ENCODE data around the gene ABITRAM. TPM values are rescaled to one million over a fixed set of nuclear protein-coding genes. Genes with fewer than 3 reads are reported as not detected.
"Not testable (repeated sequence)": the region's sequence is repeated elsewhere in the genome, so short reads cannot be mapped to it uniquely, and the experiment has no call there.

The ABITRAM gene
- polyA plus RNA-seq, 3 donors = 15.9 to 27.5 (median 16.1) TPM

DNA sequence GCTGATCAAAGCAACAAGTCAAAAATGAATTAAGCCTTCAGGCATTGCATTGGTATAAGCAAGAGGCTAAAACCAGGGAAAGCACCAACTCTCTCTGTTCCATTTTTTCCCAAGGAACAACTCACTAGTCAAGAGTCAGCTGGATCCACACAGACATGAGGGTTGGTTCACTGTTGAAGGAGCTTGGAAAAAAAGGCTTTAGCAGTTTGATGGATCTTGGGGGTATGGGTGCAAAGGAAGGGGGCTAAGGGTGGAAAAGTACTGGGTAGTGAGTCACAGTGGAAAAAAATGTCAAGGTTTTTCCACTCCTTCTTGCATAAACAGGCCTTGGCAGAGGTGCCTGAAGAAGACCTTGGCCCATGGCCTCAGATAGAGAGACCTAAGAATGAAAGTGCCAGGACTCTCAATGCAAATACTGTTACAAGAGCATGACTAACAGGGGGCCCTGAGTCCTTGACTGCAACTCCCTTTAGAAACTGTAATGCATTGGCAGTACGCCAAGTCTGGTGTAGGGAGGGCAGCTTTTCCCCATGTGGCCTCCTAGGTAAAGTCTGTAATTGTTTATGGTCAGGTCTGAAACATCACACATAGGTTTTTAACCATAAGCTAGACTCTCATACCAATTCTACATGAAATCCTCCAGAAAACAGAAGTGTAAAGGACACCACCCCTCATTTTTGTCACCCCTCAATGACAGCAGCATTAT, 48.4 kb upstream of the ABITRAM start:
- Mint-ChIP-seq H3K27ac (peak overlapping the region in 1 of 7 donors; percentile 8), H3K27me3 (ENCODE audit: low read depth in 3 of 3) (no peaks in the 10 kb centered on the region), H3K9me3 (no peaks in the 10 kb centered on the region), H3K36me3 (peaks cover 52 to 69% of the 10 kb centered on the region in 2 donors), H3K4me1 (peaks cover 6% of the 10 kb centered on the region), H3K4me3 (no peak overlapping the region)
- DNase-seq = no peak
- H3K27me3 ChIP-seq (ENCODE audit: control insufficient read depth in 2 of 2, insufficient read depth in 2 of 2, low read length in 2 of 2) = no peaks in the 10 kb centered on the region
- no peaks in the 10 kb centered on the region for H4K20me1 ChIP-seq (ENCODE audit: insufficient read depth, low read length)
- peaks cover 24 to 73% of the 10 kb centered on the region in 2 donors for H3K36me3 ChIP-seq (replicated peaks in 1 of 2; ENCODE audit: control insufficient read depth in 1 of 2, insufficient read depth in 2 of 2, low read length in 2 of 2)
- no peaks in the 10 kb centered on the region for H3K9me3 ChIP-seq (replicated peaks in 1 of 2; ENCODE audit: control insufficient read depth in 1 of 2, insufficient read depth in 1 of 2, low read length in 2 of 2)
- no CpG with 5 or more reads among the region's 1 CpG for WGBS (ENCODE audit: insufficient coverage)
- no peaks in the 10 kb centered on the region for H3K79me2 ChIP-seq (ENCODE audit: insufficient read depth, low read length)
- no peak overlapping the region for H3K9ac ChIP-seq (ENCODE audit: insufficient read depth, low read length, poor library complexity, severe bottlenecking)
- no peaks in the 10 kb centered on the region for H3K4me1 ChIP-seq (ENCODE audit: control insufficient read depth in 1 of 2, insufficient read depth in 2 of 2, low read length in 2 of 2)
- no peak overlapping the region for H2AFZ ChIP-seq (ENCODE audit: insufficient read depth, low read depth, low read length, poor library complexity, severe bottlenecking)
- intact Hi-C loops (cut with micrococcal nuclease) = no loop called here
- H3K4me2 ChIP-seq (replicated peaks; ENCODE audit: extremely low read depth, low read length, poor library complexity, severe bottlenecking) = no peak overlapping the region
- TF ChIP-seq, protein P1, sequence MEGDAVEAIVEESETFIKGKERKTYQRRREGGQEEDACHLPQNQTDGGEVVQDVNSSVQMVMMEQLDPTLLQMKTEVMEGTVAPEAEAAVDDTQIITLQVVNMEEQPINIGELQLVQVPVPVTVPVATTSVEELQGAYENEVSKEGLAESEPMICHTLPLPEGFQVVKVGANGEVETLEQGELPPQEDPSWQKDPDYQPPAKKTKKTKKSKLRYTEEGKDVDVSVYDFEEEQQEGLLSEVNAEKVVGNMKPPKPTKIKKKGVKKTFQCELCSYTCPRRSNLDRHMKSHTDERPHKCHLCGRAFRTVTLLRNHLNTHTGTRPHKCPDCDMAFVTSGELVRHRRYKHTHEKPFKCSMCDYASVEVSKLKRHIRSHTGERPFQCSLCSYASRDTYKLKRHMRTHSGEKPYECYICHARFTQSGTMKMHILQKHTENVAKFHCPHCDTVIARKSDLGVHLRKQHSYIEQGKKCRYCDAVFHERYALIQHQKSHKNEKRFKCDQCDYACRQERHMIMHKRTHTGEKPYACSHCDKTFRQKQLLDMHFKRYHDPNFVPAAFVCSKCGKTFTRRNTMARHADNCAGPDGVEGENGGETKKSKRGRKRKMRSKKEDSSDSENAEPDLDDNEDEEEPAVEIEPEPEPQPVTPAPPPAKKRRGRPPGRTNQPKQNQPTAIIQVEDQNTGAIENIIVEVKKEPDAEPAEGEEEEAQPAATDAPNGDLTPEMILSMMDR (IDR thresholded peaks at IDR 0.05) = no peak
- no peak overlapping the region for H3K4me3 ChIP-seq (replicated peaks in 1 of 3; ENCODE audit: low read depth in 2 of 3, low read length in 3 of 3)
- H3K27ac ChIP-seq (ENCODE audit: low read depth in 1 of 2, low read length in 2 of 2) = peak overlapping the region in 1 of 2 donors; percentile 4

DNA sequence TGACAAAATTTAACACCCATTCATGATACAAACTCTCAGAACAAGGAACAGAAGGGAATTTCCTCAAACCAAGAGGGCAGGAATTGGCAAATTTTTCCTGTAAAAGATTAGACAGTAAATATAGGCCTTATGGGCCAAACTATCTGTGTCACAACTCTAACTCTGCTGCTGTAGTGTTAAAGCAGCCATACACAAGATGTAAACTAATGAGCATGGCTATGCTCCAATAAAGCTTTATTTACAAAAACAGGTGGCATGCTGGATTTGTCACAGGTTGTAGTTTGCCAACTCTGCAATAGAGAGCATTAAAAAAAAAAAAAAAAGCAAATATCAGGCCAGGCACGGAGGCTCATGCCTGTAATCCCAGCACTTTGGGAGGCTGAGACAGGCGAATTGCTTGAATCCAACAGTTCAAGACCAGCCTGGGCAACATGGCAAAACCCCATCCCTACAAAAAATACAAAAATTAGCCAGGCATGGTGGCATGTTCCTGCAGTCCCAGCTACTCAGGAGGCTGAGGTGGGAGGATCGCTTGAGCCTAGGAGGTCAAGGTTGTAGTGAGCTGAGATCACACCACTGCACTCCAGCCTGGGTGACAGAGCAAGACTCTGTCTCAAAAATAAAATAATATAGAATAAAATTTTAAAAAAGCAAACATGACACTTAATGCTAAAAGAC, 47.5 kb upstream of the ABITRAM start:
- H3K27me3 ChIP-seq (ENCODE audit: control insufficient read depth in 2 of 2, insufficient read depth in 2 of 2, low read length in 2 of 2); H3K4me1 Mint-ChIP-seq; H3K9me3 Mint-ChIP-seq; H3K27ac Mint-ChIP-seq; H3K4me3 Mint-ChIP-seq; H3K4me2 ChIP-seq (replicated peaks; ENCODE audit: extremely low read depth, low read length, poor library complexity, severe bottlenecking); DNase-seq; H3K27ac ChIP-seq (ENCODE audit: low read depth in 1 of 2, low read length in 2 of 2); H3K9me3 ChIP-seq (replicated peaks in 1 of 2; ENCODE audit: control insufficient read depth in 1 of 2, insufficient read depth in 1 of 2, low read length in 2 of 2); intact Hi-C loops (cut with micrococcal nuclease); H2AFZ ChIP-seq (ENCODE audit: insufficient read depth, low read depth, low read length, poor library complexity, severe bottlenecking); H3K79me2 ChIP-seq (ENCODE audit: insufficient read depth, low read length); H3K27me3 Mint-ChIP-seq (ENCODE audit: low read depth in 3 of 3); H3K4me1 ChIP-seq (ENCODE audit: control insufficient read depth in 1 of 2, insufficient read depth in 2 of 2, low read length in 2 of 2); H3K9ac ChIP-seq (ENCODE audit: insufficient read depth, low read length, poor library complexity, severe bottlenecking); H4K20me1 ChIP-seq (ENCODE audit: insufficient read depth, low read length); H3K4me3 ChIP-seq (replicated peaks in 1 of 3; ENCODE audit: low read depth in 2 of 3, low read length in 3 of 3): not testable (repeated sequence)
- peaks cover 34 to 73% of the 10 kb centered on the region in 2 donors for H3K36me3 ChIP-seq (replicated peaks in 1 of 2; ENCODE audit: control insufficient read depth in 1 of 2, insufficient read depth in 2 of 2, low read length in 2 of 2)
- WGBS (ENCODE audit: insufficient coverage) = 92% methylated on average over 2 of the region's 3 CpGs
- peaks cover 58 to 75% of the 10 kb centered on the region in 2 donors for H3K36me3 Mint-ChIP-seq

Data from CD14-positive monocyte (primary cell).